ENCODE measurements around the gene POGK. TPM values are rescaled to one million over a fixed set of nuclear protein-coding genes. Genes with fewer than 3 reads are reported as not detected.

The POGK gene
- total RNA-seq, 1 experiment from 2014 or later = 38.3 TPM

- no peaks in the 10 kb centered on the region for H3K9me3 ChIP-seq (ENCODE audit: low read length)
- no peaks in the 10 kb centered on the region for H3F3A ChIP-seq (ENCODE audit: low read length, unreplicated experiment)
- no peak overlapping the region for H3K9ac ChIP-seq (ENCODE audit: low read length)
- no peaks in the 10 kb centered on the region for H3K27me3 ChIP-seq (ENCODE audit: low read length)
- H2AFZ ChIP-seq (ENCODE audit: low read length) = no peak overlapping the region
- no peak overlapping the region for H3K4me2 ChIP-seq (ENCODE audit: low read length)
- no TSS peak for BruUV-seq (replicated peaks)
- CTCF ChIA-PET = no interaction called here
- intact Hi-C loops (cut with micrococcal nuclease) = no loop called here
- ATAC-seq = no peak
- peaks cover 32% of the 10 kb centered on the region for H3K36me3 ChIP-seq (ENCODE audit: low read depth, low read length)
- TF ChIP-seq EZH2phosphoT487 (IDR thresholded peaks at IDR 0.05; ENCODE audit: borderline replicate concordance, low read length) (no peak), CTCF (conservative IDR thresholded peaks at IDR 0.05; ENCODE audit: low read depth, low read length) (no peak), EZH2 (IDR thresholded peaks at IDR 0.05; ENCODE audit: low read length, unreplicated experiment) (no peak)
- H4K20me1 ChIP-seq (ENCODE audit: low read length) = peaks cover 23% of the 10 kb centered on the region; the same call in 1 of the 2 replicates
- H3K79me2 ChIP-seq (ENCODE audit: low read length) = peaks cover 41% of the 10 kb centered on the region
- no peak overlapping the region for H3K27ac ChIP-seq (ENCODE audit: low read length)
- H3K4me1 ChIP-seq (ENCODE audit: insufficient read depth, low read length) = 0 out of 2 replicates have a peak, but pooled peaks cover 7% of the 10 kb centered on the region
- no peaks in the 10 kb centered on the region for H3K9me2 ChIP-seq (replicated peaks; ENCODE audit: low read length)
- POLR2A ChIA-PET (ENCODE audit: unreplicated experiment) = no interaction called here
- DNase-seq = no peak
- H3K4me3 ChIP-seq (ENCODE audit: low read length) = no peak overlapping the region
Measured at GRCh38 chr1:166868639-166869038, 29.4 kb downstream of the POGK start.

- Histone ChIP-seq H3K4me2 (ENCODE audit: low read length) (no peak overlapping the region), H3K4me1 (ENCODE audit: insufficient read depth, low read length) (0 out of 2 replicates have a peak, but pooled peaks cover 10% of the 10 kb centered on the region), H3K27ac (ENCODE audit: low read length) (no peak overlapping the region), H3K27me3 (ENCODE audit: low read length) (no peaks in the 10 kb centered on the region), H3K9me2 (replicated peaks; ENCODE audit: low read length) (no peaks in the 10 kb centered on the region), H3K9ac (ENCODE audit: low read length) (no peak overlapping the region), H3K79me2 (ENCODE audit: low read length) (peaks cover 50% of the 10 kb centered on the region), H3K36me3 (ENCODE audit: low read depth, low read length) (peaks cover 25% of the 10 kb centered on the region; the same call in 1 of the 2 replicates), H3K4me3 (ENCODE audit: low read length) (no peak overlapping the region), H3K9me3 (ENCODE audit: low read length) (no peaks in the 10 kb centered on the region), H3F3A (ENCODE audit: low read length, unreplicated experiment) (no peaks in the 10 kb centered on the region), H2AFZ (ENCODE audit: low read length) (no peak overlapping the region), H4K20me1 (ENCODE audit: low read length) (peaks cover 25% of the 10 kb centered on the region; the same call in 1 of the 2 replicates)
- ATAC-seq (no peak), DNase-seq (no peak)
- POLR2A ChIA-PET (ENCODE audit: unreplicated experiment) = no interaction called here
- no peak for TF ChIP-seq CTCF (conservative IDR thresholded peaks at IDR 0.05; ENCODE audit: low read depth, low read length)
- no TSS peak for BruUV-seq (replicated peaks)
- CTCF ChIA-PET = no interaction called here
- intact Hi-C loops (cut with micrococcal nuclease) = no loop called here
Measured at GRCh38 chr1:166869318-166870099, 30.2 kb downstream of the POGK start.

- Histone ChIP-seq H3K27ac (ENCODE audit: low read length) (no peak overlapping the region), H2AFZ (ENCODE audit: low read length) (no peak overlapping the region)
- intact Hi-C loops (cut with micrococcal nuclease) = no loop called here
Measured at GRCh38 chr1:166870584-166870983, 31.3 kb downstream of the POGK start.

More at GRCh38 chr1:166870584-166870983, 31.3 kb downstream of the POGK start:
- Histone ChIP-seq H3K79me2 (ENCODE audit: low read length) (peaks cover 61% of the 10 kb centered on the region), H3K4me2 (ENCODE audit: low read length) (no peak overlapping the region), H3K27me3 (ENCODE audit: low read length) (no peaks in the 10 kb centered on the region), H3K9me2 (replicated peaks; ENCODE audit: low read length) (no peaks in the 10 kb centered on the region), H3K4me3 (ENCODE audit: low read length) (no peak overlapping the region), H4K20me1 (ENCODE audit: low read length) (peaks cover 33% of the 10 kb centered on the region; the same call in 1 of the 2 replicates), H3F3A (ENCODE audit: low read length, unreplicated experiment) (no peaks in the 10 kb centered on the region), H3K4me1 (ENCODE audit: insufficient read depth, low read length) (0 out of 2 replicates have a peak, but pooled peaks cover 19% of the 10 kb centered on the region), H3K9me3 (ENCODE audit: low read length) (no peaks in the 10 kb centered on the region), H3K36me3 (ENCODE audit: low read depth, low read length) (peaks cover 22% of the 10 kb centered on the region; the same call in 1 of the 2 replicates), H3K9ac (ENCODE audit: low read length) (no peak overlapping the region)
- CTCF ChIA-PET = interaction anchor here (0.8 kb wide), 1 partner anchor 39 kb away, joined by 3 read pairs; no protein-coding TSS in a partner anchor
- ATAC-seq (no peak), DNase-seq (no peak)
- BruUV-seq (replicated peaks) = no TSS peak
- POLR2A ChIA-PET (ENCODE audit: unreplicated experiment) = no interaction called here
- TF ChIP-seq EZH2phosphoT487 (IDR thresholded peaks at IDR 0.05; ENCODE audit: borderline replicate concordance, low read length) (no peak), EZH2 (IDR thresholded peaks at IDR 0.05; ENCODE audit: low read length, unreplicated experiment) (no peak), CTCF (conservative IDR thresholded peaks at IDR 0.05; ENCODE audit: low read depth, low read length) (no peak)
